Esophagus squamous epithelium (tissue), 5 donors: ENCODE results near the gene S100A12. TPM values are rescaled to one million over a fixed set of nuclear protein-coding genes. Genes with fewer than 3 reads are reported as not detected.

Experiments
- DNase-seq: peaks from one replicate; lab custom pipeline; 2025; lab: John Stamatoyannopoulos, UW
- H3K27ac ChIP-seq, 4 donors: fragments of 200-600 bp; sonication (generic); one replicate each; pipeline ENCODE4 v1.5.1; 2016 to 2019; ENCODE audit warnings: mild to moderate bottlenecking in 1 of 4
- H3K27me3 ChIP-seq, 4 donors: fragments of 200-600 bp; sonication (generic); 1 replicate in 3 of 4; 2 replicates in 1 of 4; pipeline versions ENCODE4 v1.5.1 to v1.6.0; 2017 to 2021; ENCODE audit warnings: antibody characterized with exemption in 1 of 4
- H3K36me3 ChIP-seq, 3 donors: fragments of 200-600 bp; sonication (generic); one replicate each; pipeline ENCODE4 v1.5.1; 2016 to 2019
- H3K4me1 ChIP-seq, 3 donors: fragments of 200-600 bp; sonication (generic); one replicate each; pipeline ENCODE4 v1.5.1; 2017 to 2019
- H3K4me3 ChIP-seq, 4 donors: fragments of 200-600 bp; sonication (generic); 1 replicate in 3 of 4; 2 replicates in 1 of 4; pipeline ENCODE4 v1.5.1; 2016 to 2019; ENCODE audit warnings: mild to moderate bottlenecking in 2 of 4, moderate library complexity in 1 of 4
- H3K9me3 ChIP-seq, 3 donors: fragments of 200-600 bp; sonication (generic); one replicate each; pipeline ENCODE4 v1.5.1; 2016 to 2019
- CTCF ChIP-seq, 6 experiments: fragments of 450-650 bp in 4 of 6; fragments of 200-600 bp in 2 of 6; sonication (generic) in 2 of 6; IDR thresholded peaks; one replicate each; pipeline ENCODE4 v1.5.1; 2016 to 2019; ENCODE audit warnings: antibody characterized with exemption in 6 of 6, mild to moderate bottlenecking in 4 of 6, moderate library complexity in 4 of 6
- POLR2A ChIP-seq, 4 donors: fragments of 450-650 bp; IDR thresholded peaks; one replicate each; pipeline ENCODE4 v1.6.1; 2017; ENCODE audit warnings: antibody characterized with exemption in 4 of 4, mild to moderate bottlenecking in 4 of 4, moderate library complexity in 3 of 4
- WGBS, 2 donors: methylation state at CpG; one replicate each; pipeline ENCODE4 v1.1.5; 2018; 5-methylcytosine and 5-hydroxymethylcytosine counted together
- intact Hi-C: fragments of 100-400 bp; cut with DNase I; formaldehyde crosslinking; loops from one replicate; pipeline ENCODE4 v1.15.0; 2022
- total RNA-seq, 4 donors: library from RNA; depleted of rRNA; stranded (reverse); fragments of >200 nt; gene quantifications; one replicate each; pipeline ENCODE4 v1.1.0, GENCODE V29; 2016
- donor health status: DM: yes; HTN: yes; CAD: no.

Gene S100A12
- total RNA-seq, 4 donors from 2014 or later, result 16.2 to 154 (median 49.0) TPM

GRCh38 chr1:153399401-153400055, 24.1 kb upstream of the S100A12 start:
- TF ChIP-seq POLR2A (IDR thresholded peaks at IDR 0.05), result no peak
- H3K36me3 ChIP-seq, result no peaks in the 10 kb centered on the region
- no peaks in the 10 kb centered on the region for H3K9me3 ChIP-seq
- no peak overlapping the region for H3K27ac ChIP-seq
- peaks cover 0 to 27% (median 0%) of the 10 kb centered on the region in 4 donors for H3K27me3 ChIP-seq
- WGBS, 2 donors, result 82 to 83% methylated on average over 7 of the region's 7 CpGs
- no peak overlapping the region for H3K4me3 ChIP-seq
- DNase-seq, result no peak
- intact Hi-C loops, result no loop called here
- peaks cover 8 to 22% (median 12%) of the 10 kb centered on the region in 3 donors for H3K4me1 ChIP-seq

- H3K4me3 ChIP-seq, result no peak overlapping the region
- DNase-seq, result no peak
- TF ChIP-seq POLR2A (IDR thresholded peaks at IDR 0.05), result no peak
- TF ChIP-seq CTCF (IDR thresholded peaks at IDR 0.05), result no peak
- no peak overlapping the region for H3K27ac ChIP-seq
- H3K9me3 ChIP-seq, result no peaks in the 10 kb centered on the region
- WGBS, 2 donors, result 82% methylated on average over 3 to 6 of the region's 6 CpGs
- peaks cover 0 to 27% (median 0%) of the 10 kb centered on the region in 4 donors for H3K27me3 ChIP-seq
- intact Hi-C loops, result no loop called here
- H3K4me1 ChIP-seq, result peaks cover 12 to 36% (median 21%) of the 10 kb centered on the region in 3 donors
- H3K36me3 ChIP-seq, result no peaks in the 10 kb centered on the region
Measured at GRCh38 chr1:153397924-153398651, 22.7 kb upstream of the S100A12 start.

- no peaks in the 10 kb centered on the region for H3K9me3 ChIP-seq
- intact Hi-C loops, result no loop called here
Measured at GRCh38 chr1:153397051-153397923, 21.9 kb upstream of the S100A12 start.

GRCh38 chr1:153396461-153396860, 21.0 kb upstream of the S100A12 start:
- H3K27me3 ChIP-seq, result peaks cover 0 to 27% (median 0%) of the 10 kb centered on the region in 4 donors
- H3K4me1 ChIP-seq, result peaks cover 16 to 52% (median 21%) of the 10 kb centered on the region in 3 donors
- no peaks in the 10 kb centered on the region for H3K9me3 ChIP-seq
- 84 to 91% methylated on average over 3 to 5 of the region's 6 CpGs for WGBS, 2 donors
- H3K27ac ChIP-seq, result no peak overlapping the region
- no peak for TF ChIP-seq CTCF (IDR thresholded peaks at IDR 0.05)
- no peak for TF ChIP-seq POLR2A (IDR thresholded peaks at IDR 0.05)
- H3K36me3 ChIP-seq, result no peaks in the 10 kb centered on the region
- intact Hi-C loops, result no loop called here
- H3K4me3 ChIP-seq, result no peak overlapping the region
- no peak for DNase-seq

More at GRCh38 chr1:153397051-153397923, 21.9 kb upstream of the S100A12 start:
- TF ChIP-seq POLR2A (IDR thresholded peaks at IDR 0.05) (no peak), CTCF (IDR thresholded peaks at IDR 0.05) (no peak)
- WGBS, 2 donors, result 74 to 90% methylated on average over 7 to 13 of the region's 19 CpGs
- Histone ChIP-seq H3K4me3 (no peak overlapping the region), H3K27me3 (peaks cover 0 to 27% (median 0%) of the 10 kb centered on the region in 4 donors), H3K36me3 (no peaks in the 10 kb centered on the region), H3K4me1 (peaks cover 12 to 44% (median 21%) of the 10 kb centered on the region in 3 donors), H3K27ac (no peak overlapping the region)
- DNase-seq, result no peak

GRCh38 chr1:153395776-153396175, 20.4 kb upstream of the S100A12 start:
- DNase-seq, result no peak

More at GRCh38 chr1:153395776-153396175, 20.4 kb upstream of the S100A12 start:
- intact Hi-C loops, result no loop called here
- Histone ChIP-seq H3K27me3 (peaks cover 0 to 28% (median 0%) of the 10 kb centered on the region in 4 donors), H3K36me3 (no peaks in the 10 kb centered on the region), H3K4me1 (peaks cover 20 to 59% (median 21%) of the 10 kb centered on the region in 3 donors), H3K27ac (peak overlapping the region in 1 of 4 donors; percentile 73), H3K9me3 (no peaks in the 10 kb centered on the region), H3K4me3 (no peak overlapping the region)
- TF ChIP-seq POLR2A (IDR thresholded peaks at IDR 0.05) (no peak), CTCF (IDR thresholded peaks at IDR 0.05) (no peak)
- 62 to 95% methylated on average over 3 of the region's 6 CpGs for WGBS, 2 donors
